Bronchial epithelial cell (primary cell): ENCODE data around the gene BACE1-AS. TPM values are rescaled to one million over a fixed set of nuclear protein-coding genes. Genes with fewer than 3 reads are reported as not detected.

ENCODE experiments used
- DNase-seq: peaks from one replicate; pipeline ENCODE4 v3.0.0-alpha.2; 2010; ENCODE audit warnings: low read depth
- FAIRE-seq: peaks from 2 replicates; lab custom pipeline; 2011; peaks lifted over from hg19 to GRCh38; lab: Jason Lieb, UNC
- H3K27me3 ChIP-seq: 2 replicates; pipeline ENCODE4 v1.5.1; 2011; ENCODE audit warnings: low read length; ENCODE audit not compliant: control insufficient read depth, insufficient read depth
- H3K36me3 ChIP-seq: 2 replicates; pipeline ENCODE4 v1.5.1; 2011; ENCODE audit warnings: low read length; ENCODE audit not compliant: control insufficient read depth, insufficient read depth
- H3K4me3 ChIP-seq: 2 replicates; pipeline ENCODE4 v1.5.1; 2011; ENCODE audit warnings: mild to moderate bottlenecking, low read depth, low read length, control low read depth
- CTCF ChIP-seq: IDR thresholded peaks from 2 replicates; pipeline ENCODE4 v1.5.1; 2011; ENCODE audit warnings: mild to moderate bottlenecking, moderate library complexity, low read length, control low read depth, inconsistent platforms; ENCODE audit not compliant: insufficient read depth, severe bottlenecking
- total RNA-seq: library from RNA; depleted of rRNA; stranded (reverse); fragments of >200 nt; gene quantifications from 2 replicates; pipeline ENCODE4 v1.2.1, GENCODE V29; 2014

BACE1-AS gene
- total RNA-seq, 1 donor from 2014 or later: 1.1 TPM

DNA sequence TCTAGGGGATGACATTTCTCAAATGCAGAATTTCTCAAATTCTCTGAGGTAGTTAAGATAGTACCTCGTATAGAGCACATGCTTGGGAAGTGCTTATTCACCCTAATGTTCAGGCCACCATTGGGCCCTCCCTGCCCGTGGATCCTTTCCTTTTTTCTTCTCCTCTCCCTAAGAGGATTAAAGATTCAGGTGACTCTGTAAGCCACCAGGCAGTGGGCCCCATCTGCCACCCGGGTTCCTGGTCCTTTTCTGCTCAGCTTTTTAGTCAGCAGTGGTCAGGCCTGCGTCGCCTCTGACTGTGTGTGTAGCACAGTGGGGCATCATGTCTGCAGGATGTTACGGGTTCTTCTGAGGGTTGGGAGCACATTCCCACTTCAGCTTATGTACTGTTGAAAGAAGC is 43.8 kb downstream of the BACE1-AS start:
- no peak overlapping the region for H3K4me3 ChIP-seq
- FAIRE-seq: no peak
- H3K27me3 ChIP-seq: no peaks in the 10 kb centered on the region
- no peak for DNase-seq
- no peak for TF ChIP-seq CTCF
- peaks cover 6% of the 10 kb centered on the region for H3K36me3 ChIP-seq

DNA sequence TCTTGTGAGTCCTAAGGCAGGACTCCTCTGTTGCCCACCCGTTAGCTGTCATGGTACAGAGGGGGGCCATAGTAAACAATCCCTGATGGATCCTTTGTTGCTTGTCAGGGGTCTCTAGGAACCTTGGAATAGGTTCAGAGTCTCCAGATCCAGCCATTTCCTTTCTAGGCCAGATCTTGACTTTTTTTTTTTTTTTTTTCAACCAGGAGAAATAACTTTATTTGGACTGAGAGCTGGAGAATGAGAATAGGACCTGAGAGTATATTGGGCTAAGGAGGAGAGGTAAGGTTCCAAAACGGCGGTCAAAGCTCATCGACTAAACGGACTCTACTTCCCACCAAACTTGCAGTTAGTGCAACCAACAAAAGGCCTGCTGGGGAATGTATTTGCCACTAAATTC is 44.3 kb downstream of the BACE1-AS start:
- no peak for TF ChIP-seq CTCF
- Histone ChIP-seq H3K27me3 (no peaks in the 10 kb centered on the region), H3K36me3 (peaks cover 6% of the 10 kb centered on the region), H3K4me3 (no peak overlapping the region)
- FAIRE-seq (no peak), DNase-seq (no peak)

DNA sequence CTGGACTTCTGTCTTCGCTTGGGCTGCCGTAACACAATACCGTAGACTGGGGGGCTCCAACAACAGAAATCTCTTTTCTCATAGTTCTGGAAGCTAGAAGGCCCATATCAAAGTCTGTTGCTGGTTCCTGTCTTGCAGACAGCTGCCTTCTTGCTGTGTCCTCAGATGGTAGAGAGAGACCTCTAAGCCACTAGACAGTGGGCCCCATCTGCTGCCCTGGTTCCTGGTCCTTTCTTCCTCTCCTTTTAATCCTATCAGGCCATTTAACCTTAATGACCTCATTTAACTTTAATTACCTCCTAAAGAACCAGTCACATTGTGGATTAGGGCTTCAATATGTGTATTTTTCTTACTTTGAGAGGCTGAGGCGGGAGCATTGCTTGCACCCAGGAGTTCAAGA is 45.9 kb downstream of the BACE1-AS start:
- DNase-seq (no peak), FAIRE-seq (no peak)

More for the DNA sequence above, 45.9 kb downstream of the BACE1-AS start:
- H3K4me3 ChIP-seq: no peak overlapping the region
- no peaks in the 10 kb centered on the region for H3K27me3 ChIP-seq
- no peak for TF ChIP-seq CTCF
- H3K36me3 ChIP-seq: peaks cover 6% of the 10 kb centered on the region

Other genes with a start within 250 kb of the BACE1-AS start
- gene SIK3, start 192.9 kb upstream of the BACE1-AS start, total RNA-seq: 6.8 and 7.3 TPM in 2 replicates
- 148 and 226 TPM in 2 replicates for gene PAFAH1B2, start 147.1 kb upstream of the BACE1-AS start, total RNA-seq
- 3.2 and 8.1 TPM in 2 replicates for gene SIDT2, start 112.6 kb upstream of the BACE1-AS start, total RNA-seq
- 12.4 and 91.5 TPM in 2 replicates for gene TAGLN, start 92.0 kb upstream of the BACE1-AS start, total RNA-seq
- gene PCSK7, start 59.3 kb upstream of the BACE1-AS start, total RNA-seq: 27.9 and 40.3 TPM in 2 replicates
- 5.8 and 7.6 TPM in 2 replicates for gene RNF214, start 58.7 kb upstream of the BACE1-AS start, total RNA-seq
- gene BACE1, start 24.9 kb downstream of the BACE1-AS start, total RNA-seq: 4.2 and 5.4 TPM in 2 replicates
- 20.3 and 28.3 TPM in 2 replicates for gene CEP164, start 36.5 kb downstream of the BACE1-AS start, total RNA-seq